ENCODE results near the gene RHBG.

The RHBG gene

DNA sequence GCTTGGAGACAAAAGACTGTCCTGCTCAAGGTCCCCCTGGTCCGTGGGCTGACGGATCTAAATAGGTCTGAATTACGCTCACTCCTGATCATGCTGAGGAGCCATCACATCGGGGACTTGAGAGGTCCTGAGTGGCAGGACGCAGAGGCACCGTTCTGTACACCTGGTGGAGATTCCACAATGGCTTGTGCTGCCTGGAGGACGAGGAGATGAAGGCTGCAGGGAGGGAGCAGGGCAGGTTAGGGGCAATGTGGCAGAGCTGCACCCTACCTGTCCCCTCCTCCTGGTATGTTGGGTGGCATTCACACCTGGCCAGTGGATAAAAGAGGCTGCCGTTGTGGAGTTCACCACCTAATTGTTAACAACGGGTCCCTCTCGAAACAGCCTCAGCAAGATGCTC is 38.7 kb downstream of the RHBG start:
- DNase-seq (ENCODE audit: low spot score), result no peak

DNA sequence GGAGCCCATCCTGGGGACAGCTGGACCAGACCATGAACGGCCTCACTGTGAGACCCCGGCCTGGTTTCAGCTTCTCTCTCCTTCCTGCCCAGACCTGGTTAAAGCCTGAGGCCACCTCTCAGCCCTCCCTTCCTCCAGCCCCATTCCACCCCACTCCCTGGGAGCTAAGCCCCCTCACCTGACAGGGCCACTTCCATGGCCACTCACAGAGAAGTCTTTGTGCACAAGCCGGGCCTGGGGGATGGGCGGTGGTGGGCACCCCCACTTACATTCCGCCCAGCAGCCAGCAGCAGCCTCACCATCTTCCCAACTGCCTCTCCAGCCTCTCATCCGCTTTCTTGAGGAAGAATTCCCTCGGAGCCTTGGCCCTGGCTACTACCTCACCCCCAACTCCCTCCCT is 40.4 kb downstream of the RHBG start:
- DNase-seq (ENCODE audit: low spot score), result no peak

DNA sequence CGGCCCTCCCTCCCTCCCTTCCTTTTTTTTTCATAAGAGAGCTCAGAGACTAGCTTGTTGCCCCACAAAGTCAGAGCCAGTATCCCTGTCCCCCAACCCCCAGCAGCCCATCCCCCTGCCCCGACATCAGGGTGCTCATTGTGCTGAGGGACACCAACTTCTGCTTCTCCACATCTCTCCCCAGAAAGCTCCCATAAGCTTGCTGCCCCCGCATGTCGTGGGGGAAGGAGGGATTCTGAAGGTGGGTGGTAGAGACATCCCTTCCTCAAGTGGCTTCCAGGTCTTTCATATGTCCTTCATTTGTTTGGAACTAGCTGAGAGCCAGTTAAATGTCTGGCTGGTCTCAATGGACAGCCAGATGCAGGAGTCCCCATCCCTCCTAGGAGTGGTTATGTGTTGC is 41.2 kb downstream of the RHBG start:
- DNase-seq (ENCODE audit: low spot score), result no peak

DNA sequence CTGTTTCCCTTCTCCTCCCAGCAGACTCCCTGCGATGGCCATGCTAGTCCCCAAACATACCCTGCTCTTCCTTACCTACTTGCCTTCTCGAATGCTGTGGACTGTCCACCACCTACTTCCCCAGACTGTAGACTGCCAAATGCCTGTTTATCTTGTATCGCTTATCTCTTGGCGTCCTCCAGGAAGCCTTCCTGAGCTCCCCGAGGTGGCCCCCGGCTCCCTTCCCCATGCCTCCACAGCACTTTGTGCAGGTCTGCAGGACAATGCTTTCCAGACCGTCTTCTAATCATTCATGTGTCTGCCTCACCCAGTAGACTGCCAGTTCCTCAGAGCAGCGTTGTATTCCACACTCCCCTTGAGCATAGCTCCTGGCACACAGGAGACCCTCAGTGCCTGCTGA is 41.7 kb downstream of the RHBG start:
- no peak for DNase-seq (ENCODE audit: low spot score)

DNA sequence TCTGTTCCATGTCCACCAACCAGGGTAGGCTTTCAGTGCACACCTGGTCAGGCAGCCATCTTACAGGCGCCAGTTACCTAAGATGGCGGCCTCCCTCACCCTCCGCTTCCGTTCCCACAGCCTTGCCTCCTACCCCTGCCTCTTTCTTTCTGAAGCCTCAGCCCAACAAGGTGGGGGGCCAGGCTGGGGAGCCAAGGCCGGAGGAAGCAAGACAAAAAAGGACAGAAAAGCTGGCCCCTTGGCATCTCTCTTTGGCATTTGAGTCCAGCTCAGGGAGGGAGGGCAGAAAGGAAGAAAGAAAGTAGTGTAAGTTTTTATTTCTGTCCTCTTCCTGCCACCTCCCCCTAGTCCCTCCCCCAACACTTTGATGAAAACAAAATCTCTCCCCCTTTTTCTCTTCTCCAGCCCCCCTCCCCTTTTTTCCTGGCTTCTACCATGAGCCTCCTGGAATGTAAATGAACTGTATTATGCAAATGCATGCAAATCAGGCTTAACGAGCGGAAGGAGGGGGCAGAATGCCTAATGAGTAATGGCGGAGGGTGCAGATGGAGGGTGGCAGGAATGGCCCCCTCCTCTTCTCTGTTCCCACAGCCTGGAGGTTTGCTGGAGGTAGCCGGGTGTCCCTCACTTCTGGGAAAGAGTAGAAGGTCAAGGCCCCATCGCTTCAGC is 43.8 kb downstream of the RHBG start:
- DNase-seq (ENCODE audit: low spot score), result no peak

DNA sequence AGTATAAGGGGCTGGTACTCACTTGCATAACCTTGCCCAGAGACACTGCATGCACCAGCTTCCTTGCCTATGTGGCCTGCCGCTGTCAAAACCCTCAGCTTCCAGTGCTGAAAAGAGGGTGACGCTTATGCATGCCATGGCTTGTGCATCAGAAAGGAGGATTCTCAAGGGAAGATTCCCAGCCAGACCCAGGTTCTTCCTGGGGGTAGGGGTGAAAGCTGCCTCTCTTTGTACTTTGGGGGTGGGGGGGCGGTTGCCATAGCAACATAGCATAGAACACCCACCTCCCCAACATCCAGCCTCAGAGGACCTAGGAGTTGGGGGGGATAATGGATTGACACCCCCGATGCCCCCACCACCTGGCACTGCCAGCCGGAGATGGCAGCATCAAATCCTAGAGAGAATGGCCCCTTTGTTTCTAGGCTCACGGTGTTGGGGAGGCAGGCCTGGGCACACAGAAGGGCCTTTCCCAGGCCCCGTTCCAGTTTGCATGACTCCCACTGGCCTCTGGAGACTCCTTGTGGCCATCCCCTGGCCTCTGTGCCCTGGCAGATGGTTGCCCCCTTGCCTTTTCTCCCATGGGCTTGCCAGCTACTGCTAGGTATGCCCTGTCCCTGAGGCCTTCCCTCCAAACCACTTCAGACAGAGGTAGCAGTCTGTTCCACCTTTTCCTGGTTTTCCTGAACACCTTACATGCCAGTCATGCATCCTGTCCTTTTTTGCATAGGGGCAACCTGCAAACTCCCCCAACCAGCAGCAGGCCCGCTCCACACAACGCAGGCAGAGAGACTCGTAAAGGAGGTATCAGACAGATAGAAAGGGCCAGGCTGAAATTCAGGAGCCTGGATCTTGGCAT is 44.6 kb downstream of the RHBG start:
- DNase-seq (ENCODE audit: low spot score), result no peak

DNA sequence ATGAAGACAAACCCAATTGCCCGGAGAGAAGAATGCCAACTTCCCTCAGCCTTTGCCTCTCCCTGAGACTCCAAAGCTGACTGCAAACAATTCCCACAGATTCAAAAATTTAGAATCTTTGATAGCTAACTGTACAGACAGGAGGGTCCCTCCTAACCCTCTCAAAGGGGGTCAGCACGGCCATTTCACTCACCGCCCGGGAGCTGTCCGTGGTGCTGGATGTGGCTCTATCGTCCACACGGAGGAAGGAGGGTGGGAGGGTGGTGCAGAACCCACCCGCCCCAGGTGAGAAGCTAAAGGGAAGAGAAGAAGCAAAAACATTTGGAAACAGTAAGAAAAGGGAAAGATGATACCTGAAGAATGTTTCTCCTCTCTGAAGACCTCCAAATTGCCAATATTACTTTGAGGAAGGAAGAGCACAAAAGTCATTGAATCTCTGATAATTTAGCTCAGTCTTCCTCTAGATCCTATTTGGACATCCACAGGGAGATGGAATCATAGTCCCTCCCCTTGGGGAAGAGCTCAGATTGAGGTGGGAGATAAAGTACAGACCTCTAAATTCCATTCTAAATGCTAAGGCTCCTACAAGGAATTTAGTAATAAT is 45.6 kb downstream of the RHBG start:
- DNase-seq (ENCODE audit: low spot score), result no peak

DNA sequence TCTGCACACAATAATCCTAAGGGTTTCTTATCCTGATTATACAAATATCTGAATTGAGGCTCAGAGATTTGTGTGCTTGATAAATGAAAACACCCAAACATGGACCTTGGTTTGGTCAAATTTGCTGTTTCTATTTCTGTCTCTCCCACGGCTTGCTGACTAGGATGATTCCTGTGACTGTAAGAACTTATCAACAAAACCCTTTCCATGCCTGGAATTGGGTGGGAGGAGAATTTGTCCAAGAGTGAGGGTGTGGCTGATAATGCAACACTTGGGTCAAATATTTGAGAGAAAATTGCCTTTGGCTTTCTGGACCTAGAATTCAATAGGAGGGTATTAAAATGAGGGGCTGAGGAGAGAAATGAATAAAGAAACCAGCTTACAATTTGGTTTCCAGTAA is 48.0 kb downstream of the RHBG start:
- DNase-seq (ENCODE audit: low spot score), result no peak

DNA sequence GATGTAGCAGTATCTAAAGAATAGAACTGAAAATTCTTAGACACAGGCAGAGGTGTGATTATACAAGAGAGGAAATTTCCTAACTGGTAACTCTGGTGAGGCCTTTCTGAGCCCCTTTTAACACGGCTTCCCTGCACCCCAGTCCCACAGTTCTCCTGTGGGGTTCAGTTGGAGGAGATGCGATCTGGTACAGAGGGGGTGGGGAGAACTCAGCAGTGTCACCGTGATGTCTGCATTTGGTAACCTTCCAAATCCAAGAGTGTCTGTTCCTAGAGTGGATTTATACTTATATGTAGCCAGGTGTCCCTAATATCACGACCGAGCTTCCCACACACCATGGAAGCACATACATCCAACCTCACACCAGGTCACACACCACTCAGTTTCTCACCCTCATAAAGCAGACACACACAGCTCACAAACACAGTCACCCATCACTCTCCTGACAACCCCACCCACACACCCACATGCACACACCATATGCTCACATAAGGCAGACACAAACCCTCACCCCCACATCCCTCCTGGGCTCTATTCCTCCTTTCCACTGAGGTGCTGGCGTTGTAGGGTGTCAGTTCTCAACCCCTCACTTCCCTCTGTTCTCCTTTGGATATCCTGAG is 48.5 kb downstream of the RHBG start:
- DNase-seq (ENCODE audit: low spot score), result no peak

DNA sequence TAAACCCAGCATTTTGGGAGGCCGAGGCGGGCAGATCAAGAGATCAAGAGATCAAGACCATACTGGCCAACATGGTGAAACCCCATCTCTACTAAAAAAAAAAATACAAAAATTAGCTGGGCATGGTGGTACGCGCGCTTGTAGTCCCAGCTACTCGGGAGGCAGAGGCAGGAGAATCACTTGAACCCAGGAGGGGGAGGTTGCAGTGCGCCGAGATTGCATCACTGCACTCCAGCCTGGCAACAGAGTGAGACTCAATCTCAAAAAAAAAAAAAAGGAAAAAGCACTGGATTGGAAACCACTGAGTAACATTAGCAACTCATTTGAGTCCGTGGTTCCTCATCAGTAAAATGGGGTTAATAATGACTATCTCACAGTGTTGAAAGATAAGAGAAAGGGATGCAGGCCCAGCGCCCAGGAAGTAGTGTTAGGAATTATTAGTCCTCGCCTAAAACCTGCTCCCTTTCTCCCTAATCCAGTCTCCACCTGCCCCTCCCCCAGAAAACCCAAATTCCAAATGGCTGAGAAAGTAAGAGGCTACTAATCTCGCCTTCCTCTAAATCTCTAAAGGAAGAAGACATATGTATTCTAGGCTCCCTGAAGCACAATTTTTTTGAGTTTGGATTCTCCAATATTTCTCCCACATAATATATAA is 49.5 kb downstream of the RHBG start:
- DNase-seq (ENCODE audit: low spot score), result no peak

DNA sequence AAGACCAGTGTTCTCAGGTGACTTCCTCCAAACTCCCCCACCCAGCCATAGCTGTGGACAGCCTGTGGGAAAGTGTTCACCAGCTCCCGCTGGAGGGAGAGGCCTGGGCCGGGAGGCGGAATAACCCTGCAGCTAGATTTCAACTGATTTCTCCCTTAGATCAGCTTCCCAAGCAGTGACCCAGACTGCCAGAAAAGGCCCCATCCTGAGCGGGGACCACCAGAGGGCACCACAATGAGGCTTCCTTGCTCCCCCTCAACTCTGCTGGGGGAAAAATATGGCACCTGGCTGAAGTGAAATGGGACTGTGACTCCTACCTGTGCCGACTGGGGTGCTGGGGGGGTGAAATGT is 50.8 kb downstream of the RHBG start:
- DNase-seq (ENCODE audit: low spot score), result no peak

DNA sequence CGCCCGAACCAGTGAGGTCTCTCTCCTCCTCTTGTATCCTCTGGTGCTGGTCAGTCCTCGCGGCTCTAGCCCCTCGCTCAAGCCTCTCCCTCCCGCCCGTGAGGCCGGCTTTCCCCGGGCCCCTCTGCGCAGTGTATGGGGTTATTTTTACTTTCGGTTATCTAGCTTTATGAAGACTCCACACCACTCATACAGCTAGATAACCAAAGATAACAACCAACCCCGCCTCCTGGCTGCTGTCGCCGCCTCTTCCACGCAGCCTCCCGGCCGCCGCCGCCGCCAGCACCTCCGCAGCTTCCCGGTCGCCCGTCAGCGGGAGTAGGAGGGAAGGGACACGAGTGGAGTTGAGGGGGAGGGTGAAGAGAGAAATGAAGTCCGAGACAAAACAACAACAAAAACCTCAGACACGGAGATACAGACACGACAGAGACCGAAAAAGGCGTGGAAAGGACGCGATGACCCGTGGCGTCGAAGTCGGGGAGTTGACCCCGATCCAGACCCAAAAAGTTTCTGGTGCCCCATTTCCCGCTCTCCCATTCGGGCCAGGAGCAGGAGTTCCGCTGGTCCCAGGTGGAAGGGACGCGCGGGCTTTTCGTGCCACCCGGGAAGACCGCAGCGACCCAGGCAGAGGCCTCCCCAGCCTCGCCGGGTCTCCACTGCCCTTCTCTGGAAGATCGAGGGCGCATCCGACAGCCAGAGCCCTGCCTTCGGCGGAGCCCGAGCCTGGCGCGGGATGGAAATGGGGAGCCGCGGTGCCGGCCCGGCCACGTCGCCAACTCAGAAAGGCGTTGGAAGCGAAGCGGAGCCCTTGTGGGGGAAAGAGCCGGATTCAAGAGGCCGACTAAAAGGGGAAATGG is 51.4 kb downstream of the RHBG start:
- no peak for DNase-seq (ENCODE audit: low spot score)

DNA sequence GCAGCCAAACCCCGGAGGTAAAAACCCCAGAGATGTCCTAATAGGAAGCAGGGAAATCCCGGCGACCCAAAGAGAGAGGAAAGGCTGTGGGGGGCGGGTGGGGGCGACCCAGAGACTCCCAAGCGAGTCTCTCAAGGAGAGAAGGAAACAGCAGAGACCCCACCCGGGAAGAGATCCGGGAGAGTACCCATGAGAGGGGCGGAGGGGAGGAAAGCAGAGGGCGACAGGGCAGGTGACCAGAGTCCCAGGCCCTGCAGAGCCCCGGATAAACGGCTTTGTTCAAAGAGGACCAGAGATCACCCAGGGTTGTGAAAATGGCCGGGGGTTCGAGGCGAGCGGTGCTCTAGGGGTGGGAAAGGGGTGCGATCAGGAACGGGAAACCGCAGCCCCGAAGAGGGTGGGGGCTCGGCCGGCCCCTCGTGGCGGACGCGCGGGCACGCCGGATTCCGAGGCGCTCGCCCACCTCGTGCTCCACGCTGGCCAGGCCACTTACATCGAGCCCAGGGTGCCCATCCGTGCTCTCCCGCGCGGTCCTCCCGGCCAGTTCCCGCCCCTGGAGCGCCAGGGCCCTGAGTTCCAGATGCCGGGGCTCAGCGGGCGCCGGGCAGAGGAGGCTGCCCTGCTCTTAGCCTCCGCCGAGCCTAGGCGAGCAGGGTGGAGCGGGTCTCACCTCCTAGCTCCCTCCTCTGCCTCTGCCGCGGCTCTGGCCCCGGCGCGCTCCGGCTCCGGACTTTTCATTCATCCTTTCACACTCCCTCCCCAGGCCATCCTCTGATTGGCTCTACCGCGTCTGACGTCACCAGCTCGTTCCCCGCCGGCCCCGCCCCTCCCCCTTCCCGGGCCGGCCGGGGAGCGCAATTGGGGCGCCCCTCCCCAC is 52.3 kb downstream of the RHBG start:
- DNase-seq (ENCODE audit: low spot score), result peak; percentile 53

DNA sequence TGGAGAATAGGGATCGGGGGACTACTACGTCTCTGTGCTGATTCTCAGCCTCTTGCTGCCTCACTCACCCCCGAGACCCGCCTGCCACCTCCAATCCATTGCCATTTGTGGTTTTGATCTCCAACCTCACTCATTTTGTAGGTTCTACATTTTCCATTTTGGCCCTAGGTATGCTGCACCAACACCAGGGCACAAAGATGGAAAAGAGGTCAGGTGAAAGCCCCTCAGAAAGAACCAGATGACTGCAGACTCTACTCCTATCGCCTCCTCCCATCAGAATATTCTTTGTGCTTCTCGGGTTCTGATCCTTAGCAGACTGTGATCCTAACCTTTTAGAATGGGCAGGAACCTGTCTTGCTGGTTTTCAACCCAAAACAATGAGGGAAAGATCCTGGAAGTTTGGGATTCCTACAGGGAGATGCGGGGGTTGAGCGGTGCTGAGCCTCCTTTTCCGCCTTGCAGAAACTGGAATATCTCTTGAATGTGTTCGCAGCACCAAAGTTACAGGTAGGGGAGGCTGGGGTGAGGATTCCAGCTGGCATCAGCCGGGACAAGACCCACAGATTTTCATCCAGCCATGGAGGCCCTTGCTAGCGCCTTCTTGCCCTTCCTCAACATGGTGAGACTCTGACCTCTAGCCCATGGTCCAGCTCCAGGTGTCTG is 53.1 kb downstream of the RHBG start:
- DNase-seq (ENCODE audit: low spot score), result no peak

DNA sequence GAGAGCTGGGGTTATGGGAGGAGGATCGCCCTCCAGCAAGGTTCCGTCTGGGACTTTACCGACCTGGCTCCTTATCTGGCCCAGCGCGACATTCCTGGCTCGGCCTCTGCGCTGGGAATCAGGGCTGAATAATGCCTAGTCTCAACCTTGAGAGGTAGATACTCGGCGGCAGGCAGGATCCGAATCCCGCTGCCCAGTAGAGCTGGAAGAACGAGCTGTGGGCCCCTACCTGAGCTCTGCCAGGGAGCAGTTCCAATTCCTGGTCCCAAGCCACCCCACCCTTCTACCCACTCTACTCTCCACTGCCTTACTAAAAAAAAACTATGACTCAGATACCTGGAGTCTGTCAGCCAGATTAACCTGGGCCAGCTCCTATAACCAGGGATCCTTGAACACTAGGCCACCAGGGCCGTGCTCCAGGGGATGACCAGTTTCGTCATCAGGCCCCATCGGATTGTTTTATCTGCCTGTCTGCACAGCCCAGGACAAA is 53.6 kb downstream of the RHBG start:
- DNase-seq (ENCODE audit: low spot score), result peak; percentile 38

DNA sequence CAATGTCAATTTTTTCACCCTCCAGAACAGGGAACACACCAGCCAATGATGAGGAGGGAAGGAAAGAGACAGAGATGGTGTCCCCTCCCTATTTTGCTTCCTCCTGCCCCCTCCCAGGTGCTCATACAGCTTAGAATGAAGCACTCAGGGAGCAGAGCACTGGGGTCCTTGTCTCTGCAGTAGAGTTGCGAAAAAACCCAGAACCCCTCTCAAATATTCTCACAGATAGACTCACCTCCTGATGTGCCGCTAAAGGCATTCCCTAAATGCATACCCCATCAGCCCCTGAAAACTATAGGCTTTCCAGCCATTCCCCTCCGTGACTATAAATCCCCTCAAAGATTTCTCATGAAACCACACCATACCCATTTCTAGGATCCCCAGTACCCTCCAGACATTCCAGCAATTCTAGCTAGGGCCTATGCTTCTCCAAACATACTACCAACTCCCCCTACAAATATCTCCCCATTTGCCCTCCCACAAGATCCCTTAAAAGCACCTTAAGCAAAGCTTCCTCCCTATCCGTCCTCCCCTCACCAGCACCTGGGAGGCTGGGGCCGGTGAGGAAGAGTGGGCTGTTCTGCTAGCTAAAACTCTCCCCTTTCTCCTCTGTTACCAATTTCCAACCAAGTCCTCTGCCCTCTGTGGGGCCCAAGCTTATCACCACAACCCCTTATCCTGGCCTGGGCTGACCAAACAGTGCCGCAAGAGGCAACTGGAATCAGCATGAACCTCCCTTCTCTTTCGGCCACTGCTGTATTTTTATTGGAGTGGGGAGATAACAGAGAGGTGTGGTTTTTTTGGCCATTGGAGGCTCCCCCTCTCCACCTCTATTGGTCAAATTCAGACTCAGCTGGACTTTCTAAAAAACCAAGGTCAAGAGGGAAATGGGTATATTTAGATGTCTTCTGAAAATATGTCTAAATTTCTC is 54.7 kb downstream of the RHBG start:
- DNase-seq (ENCODE audit: low spot score), result no peak

DNA sequence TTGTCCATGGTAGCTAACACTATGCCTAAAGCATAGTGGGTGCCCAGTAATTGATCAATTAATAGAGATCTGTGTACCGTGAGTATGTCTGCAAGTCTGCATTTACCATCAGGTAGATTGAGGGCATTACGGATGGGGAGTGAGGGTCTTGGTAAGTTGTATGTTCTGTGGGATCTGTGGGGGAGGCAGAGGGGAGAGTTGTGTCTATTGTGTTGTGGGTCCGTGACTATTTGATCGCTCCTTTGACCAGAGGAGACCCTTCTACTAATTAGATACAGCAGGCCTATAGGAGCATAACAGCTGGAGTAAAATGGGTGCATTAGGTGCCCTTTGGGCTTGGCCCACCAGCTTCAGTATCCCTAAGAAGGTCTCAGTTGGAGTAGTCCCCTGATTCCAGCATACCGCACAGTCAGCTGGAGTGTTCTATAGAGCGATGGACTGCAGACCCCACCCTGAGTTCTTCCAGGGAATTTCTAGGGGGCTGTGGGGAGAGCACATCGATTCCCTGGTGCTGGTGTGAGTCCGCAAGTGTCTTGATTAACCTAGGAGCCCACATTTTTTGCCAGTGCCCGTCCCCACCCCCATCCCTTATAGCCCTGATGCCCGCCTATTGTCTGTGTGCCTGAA is 55.9 kb downstream of the RHBG start:
- no peak for DNase-seq (ENCODE audit: low spot score)

DNA sequence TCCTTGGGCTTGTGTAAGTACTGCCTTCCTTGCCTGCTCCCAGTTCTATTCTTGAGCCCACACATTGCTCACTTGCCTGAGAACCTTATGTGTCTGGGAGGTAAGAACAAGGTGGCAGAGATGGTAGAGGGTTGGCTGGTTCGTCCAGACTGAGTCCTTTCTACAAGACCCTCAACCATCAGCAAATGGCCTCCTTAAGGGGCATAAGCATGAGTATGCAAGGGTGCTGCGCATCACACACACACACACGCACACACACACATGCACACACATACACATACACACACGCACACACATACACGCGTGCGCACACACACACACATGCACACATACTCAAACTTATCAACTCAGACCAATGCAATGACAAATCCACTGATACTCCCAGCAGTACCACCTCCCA is 56.9 kb downstream of the RHBG start:
- DNase-seq (ENCODE audit: low spot score), result no peak

All from kidney tubule cell (primary cell).